Gastroesophageal sphincter (tissue), 3 donors: Measurements from ENCODE around the gene INPP5A.

Experiments used
- EP300 ChIP-seq: sonication (generic); formaldehyde crosslinking; IDR thresholded peaks from one replicate; pipeline ENCODE4 v1.6.1; 2017; ENCODE audit warnings: antibody characterized with exemption, mild to moderate bottlenecking
- POLR2A ChIP-seq, 2 donors: fragments of 450-650 bp; IDR thresholded peaks; one replicate each; pipeline ENCODE4 v1.6.1; 2017; ENCODE audit warnings: antibody characterized with exemption in 2 of 2, mild to moderate bottlenecking in 2 of 2, moderate library complexity in 1 of 2
- POLR2AphosphoS5 ChIP-seq: sonication (generic); formaldehyde crosslinking; IDR thresholded peaks from one replicate; pipeline ENCODE4 v1.6.1; 2017; ENCODE audit warnings: antibody characterized with exemption
- TF ChIP-seq, protein P1 (sequence below), 4 experiments: fragments of 200-600 bp in 2 of 4; fragments of 450-650 bp in 2 of 4; sonication (generic) in 1 of 4; IDR thresholded peaks; one replicate each; pipeline ENCODE4 v1.5.1; 2017 to 2019; ENCODE audit warnings: antibody characterized with exemption in 4 of 4, mild to moderate bottlenecking in 2 of 4, moderate library complexity in 2 of 4

DNA sequence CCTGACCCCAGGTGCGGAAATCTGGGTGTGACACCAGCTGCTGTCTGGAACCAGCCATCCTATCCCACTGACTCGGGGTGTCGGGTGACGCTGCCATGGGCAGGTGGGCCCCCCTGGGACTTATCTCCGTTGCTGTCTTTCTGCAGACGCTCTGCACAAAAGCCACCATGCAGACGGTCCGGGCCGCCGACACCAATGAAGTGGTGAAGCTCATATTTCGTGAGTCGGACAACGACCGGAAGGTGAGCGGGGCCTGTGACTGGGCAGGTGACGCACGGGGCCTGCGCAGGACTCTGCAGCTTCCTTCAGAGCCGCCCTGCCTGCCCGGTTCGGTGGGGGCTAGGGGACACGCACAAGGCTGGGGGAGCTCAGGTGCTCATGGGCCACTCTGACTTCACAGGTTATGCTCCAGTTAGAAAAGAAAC, 211.8 kb downstream of the INPP5A start:
- TF ChIP-seq, protein P1, sequence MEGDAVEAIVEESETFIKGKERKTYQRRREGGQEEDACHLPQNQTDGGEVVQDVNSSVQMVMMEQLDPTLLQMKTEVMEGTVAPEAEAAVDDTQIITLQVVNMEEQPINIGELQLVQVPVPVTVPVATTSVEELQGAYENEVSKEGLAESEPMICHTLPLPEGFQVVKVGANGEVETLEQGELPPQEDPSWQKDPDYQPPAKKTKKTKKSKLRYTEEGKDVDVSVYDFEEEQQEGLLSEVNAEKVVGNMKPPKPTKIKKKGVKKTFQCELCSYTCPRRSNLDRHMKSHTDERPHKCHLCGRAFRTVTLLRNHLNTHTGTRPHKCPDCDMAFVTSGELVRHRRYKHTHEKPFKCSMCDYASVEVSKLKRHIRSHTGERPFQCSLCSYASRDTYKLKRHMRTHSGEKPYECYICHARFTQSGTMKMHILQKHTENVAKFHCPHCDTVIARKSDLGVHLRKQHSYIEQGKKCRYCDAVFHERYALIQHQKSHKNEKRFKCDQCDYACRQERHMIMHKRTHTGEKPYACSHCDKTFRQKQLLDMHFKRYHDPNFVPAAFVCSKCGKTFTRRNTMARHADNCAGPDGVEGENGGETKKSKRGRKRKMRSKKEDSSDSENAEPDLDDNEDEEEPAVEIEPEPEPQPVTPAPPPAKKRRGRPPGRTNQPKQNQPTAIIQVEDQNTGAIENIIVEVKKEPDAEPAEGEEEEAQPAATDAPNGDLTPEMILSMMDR (IDR thresholded peaks at IDR 0.05): no peak
- no peak for TF ChIP-seq POLR2AphosphoS5
- no peak for TF ChIP-seq POLR2A (IDR thresholded peaks at IDR 0.05)
- no peak for TF ChIP-seq EP300
